Measurements from ENCODE around the gene IFI27L1. TPM values are rescaled to one million over a fixed set of nuclear protein-coding genes. Genes with fewer than 3 reads are reported as not detected.
A peak's percentile ranks its signal among the peaks of the same experiment; 100 is the strongest.

The IFI27L1 gene
- total RNA-seq, 2 experiments from 2014 or later = 42.8 to 55.4 TPM

GRCh38 chr14:94074534-94074933 lies 6.6 kb upstream of the IFI27L1 start:
- Mint-ChIP-seq H3K27ac (no peak overlapping the region), H3K9me3 (ENCODE audit: low read depth) (peaks cover 29% of the 10 kb centered on the region), H3K36me3 (peaks cover 81% of the 10 kb centered on the region), H3K4me3 (no peak overlapping the region), H3K4me1 (peaks cover 47% of the 10 kb centered on the region), H3K27me3 (no peaks in the 10 kb centered on the region)
- no peak for DNase-seq
- ATAC-seq = no peak
- CTCF ChIA-PET = interaction anchor here (1.9 kb wide), 1 partner anchor 135 kb away, joined by 4 read pairs; no protein-coding TSS in a partner anchor

GRCh38 chr14:94075008-94075407 lies 6.1 kb upstream of the IFI27L1 start:
- DNase-seq = no peak
- Mint-ChIP-seq H3K4me1 (peaks cover 50% of the 10 kb centered on the region), H3K4me3 (no peak overlapping the region), H3K27me3 (no peaks in the 10 kb centered on the region), H3K9me3 (ENCODE audit: low read depth) (peaks cover 27% of the 10 kb centered on the region), H3K27ac (no peak overlapping the region), H3K36me3 (peaks cover 79% of the 10 kb centered on the region)
- CTCF ChIA-PET = no interaction called here
- ATAC-seq = no peak

- Mint-ChIP-seq H3K4me1 (peaks cover 56% of the 10 kb centered on the region), H3K9me3 (ENCODE audit: low read depth) (peaks cover 13% of the 10 kb centered on the region), H3K4me3 (peak overlapping the region; percentile 40), H3K27ac (peak overlapping the region; percentile 10), H3K27me3 (no peaks in the 10 kb centered on the region), H3K36me3 (peaks cover 64% of the 10 kb centered on the region)
- DNase-seq = no peak
- ATAC-seq = no peak
- CTCF ChIA-PET = no interaction called here
Measured at GRCh38 chr14:94077111-94077821, 3.8 kb upstream of the IFI27L1 start.

- Mint-ChIP-seq H3K27ac (no peak overlapping the region), H3K36me3 (peaks cover 62% of the 10 kb centered on the region), H3K4me3 (peak overlapping the region; percentile 40), H3K4me1 (peaks cover 60% of the 10 kb centered on the region), H3K27me3 (no peaks in the 10 kb centered on the region), H3K9me3 (ENCODE audit: low read depth) (peaks cover 12% of the 10 kb centered on the region)
- DNase-seq (no peak), ATAC-seq (no peak)
- CTCF ChIA-PET = no interaction called here
Measured at GRCh38 chr14:94077823-94078222, 3.3 kb upstream of the IFI27L1 start.

- Mint-ChIP-seq H3K27ac (peak overlapping the region; percentile 98), H3K27me3 (no peaks in the 10 kb centered on the region), H3K4me3 (peak overlapping the region; percentile 95), H3K36me3 (peaks cover 56% of the 10 kb centered on the region), H3K4me1 (peaks cover 64% of the 10 kb centered on the region), H3K9me3 (ENCODE audit: low read depth) (peaks cover 6% of the 10 kb centered on the region)
- CTCF ChIA-PET = interaction anchor here (1.1 to 4.6 kb wide), 6 partner anchors 14 to 140 kb away, joined by 3 to 24 read pairs (median 16); no protein-coding TSS in a partner anchor
- ATAC-seq (no peak), DNase-seq (no peak)
Measured at GRCh38 chr14:94079891-94080620, 1.1 kb upstream of the IFI27L1 start.

- no peak for DNase-seq
- H3K9me3 Mint-ChIP-seq (ENCODE audit: low read depth) = peaks cover 2% of the 10 kb centered on the region
- H3K4me1 Mint-ChIP-seq = peaks cover 56% of the 10 kb centered on the region
- peaks cover 53% of the 10 kb centered on the region for H3K36me3 Mint-ChIP-seq
- H3K4me3 Mint-ChIP-seq = peak overlapping the region; percentile 95
- CTCF ChIA-PET = interaction anchor here (1.0 to 4.6 kb wide), 16 partner anchors 8 to 141 kb away, joined by 3 to 24 read pairs (median 4); partner anchors contain the start of gene IFI27L2
- H3K27ac Mint-ChIP-seq = peak overlapping the region; percentile 98
- ATAC-seq = peak; percentile 28
- no peaks in the 10 kb centered on the region for H3K27me3 Mint-ChIP-seq
Measured at GRCh38 chr14:94081386-94081820, 293 bp downstream of the IFI27L1 start.

GRCh38 chr14:94087891-94088290 lies 6.8 kb downstream of the IFI27L1 start:
- H3K36me3 Mint-ChIP-seq = peaks cover 20% of the 10 kb centered on the region
- H3K27me3 Mint-ChIP-seq = no peaks in the 10 kb centered on the region
- no peak overlapping the region for H3K4me3 Mint-ChIP-seq
- no peak for ATAC-seq
- peaks cover 2% of the 10 kb centered on the region for H3K9me3 Mint-ChIP-seq (ENCODE audit: low read depth)
- no peak overlapping the region for H3K27ac Mint-ChIP-seq
- no peak for DNase-seq
- CTCF ChIA-PET = interaction anchor here (0.8 kb wide), 1 partner anchor 49 kb away, joined by 4 read pairs; no protein-coding TSS in a partner anchor
- peaks cover 8% of the 10 kb centered on the region for H3K4me1 Mint-ChIP-seq

GRCh38 chr14:94088516-94088915 lies 7.4 kb downstream of the IFI27L1 start:
- ATAC-seq (no peak), DNase-seq (no peak)
- no peak overlapping the region for H3K27ac Mint-ChIP-seq
- H3K27me3 Mint-ChIP-seq = no peaks in the 10 kb centered on the region
- H3K9me3 Mint-ChIP-seq (ENCODE audit: low read depth) = peaks cover 2% of the 10 kb centered on the region
- CTCF ChIA-PET = interaction anchor here (0.8 kb wide), 1 partner anchor 48 kb away, joined by 4 read pairs; no protein-coding TSS in a partner anchor
- peaks cover 16% of the 10 kb centered on the region for H3K36me3 Mint-ChIP-seq
- H3K4me3 Mint-ChIP-seq = no peak overlapping the region
- H3K4me1 Mint-ChIP-seq = peaks cover 2% of the 10 kb centered on the region

- CTCF ChIA-PET = interaction anchor here (1.2 to 1.8 kb wide), 2 partner anchors 8 to 149 kb away, joined by 3 to 5 read pairs; partner anchors contain the start of genes DDX24 and IFI27L1
- Mint-ChIP-seq H3K9me3 (ENCODE audit: low read depth) (peaks cover 2% of the 10 kb centered on the region), H3K4me1 (peaks cover 1% of the 10 kb centered on the region), H3K4me3 (no peak overlapping the region), H3K27ac (no peak overlapping the region), H3K36me3 (peaks cover 16% of the 10 kb centered on the region), H3K27me3 (no peaks in the 10 kb centered on the region)
- DNase-seq = no peak
- no peak for ATAC-seq
Measured at GRCh38 chr14:94089479-94089878, 8.4 kb downstream of the IFI27L1 start.

- no peaks in the 10 kb centered on the region for H3K27me3 Mint-ChIP-seq
- no peak for DNase-seq
- H3K36me3 Mint-ChIP-seq = peaks cover 4% of the 10 kb centered on the region
- ATAC-seq = no peak
- H3K4me3 Mint-ChIP-seq = no peak overlapping the region
- no peaks in the 10 kb centered on the region for H3K4me1 Mint-ChIP-seq
- no peak overlapping the region for H3K27ac Mint-ChIP-seq
- CTCF ChIA-PET = interaction anchor here (1.2 kb wide), 1 partner anchor 58 kb away, joined by 3 read pairs; no protein-coding TSS in a partner anchor
- H3K9me3 Mint-ChIP-seq (ENCODE audit: low read depth) = no peaks in the 10 kb centered on the region
Measured at GRCh38 chr14:94093418-94093817, 12.3 kb downstream of the IFI27L1 start.

GRCh38 chr14:94097091-94097490 lies 16.0 kb downstream of the IFI27L1 start:
- Mint-ChIP-seq H3K27me3 (no peaks in the 10 kb centered on the region), H3K36me3 (peaks cover 2% of the 10 kb centered on the region), H3K4me1 (no peaks in the 10 kb centered on the region), H3K27ac (no peak overlapping the region), H3K4me3 (no peak overlapping the region), H3K9me3 (ENCODE audit: low read depth) (no peaks in the 10 kb centered on the region)
- ATAC-seq (no peak), DNase-seq (peak; percentile 4)
- CTCF ChIA-PET = interaction anchor here (0.6 kb wide), 1 partner anchor 158 kb away, joined by 5 read pairs; no protein-coding TSS in a partner anchor

GRCh38 chr14:94098326-94098992 lies 17.3 kb downstream of the IFI27L1 start:
- CTCF ChIA-PET = no interaction called here
- ATAC-seq (no peak), DNase-seq (peak; percentile 36)
- Mint-ChIP-seq H3K27me3 (no peaks in the 10 kb centered on the region), H3K4me1 (no peaks in the 10 kb centered on the region), H3K36me3 (peaks cover 2% of the 10 kb centered on the region), H3K9me3 (ENCODE audit: low read depth) (no peaks in the 10 kb centered on the region), H3K4me3 (no peak overlapping the region), H3K27ac (no peak overlapping the region)

- H3K4me1 Mint-ChIP-seq = no peaks in the 10 kb centered on the region
- H3K9me3 Mint-ChIP-seq (ENCODE audit: low read depth) = no peaks in the 10 kb centered on the region
- ATAC-seq (no peak), DNase-seq (peak; percentile 18)
- no peak overlapping the region for H3K4me3 Mint-ChIP-seq
- CTCF ChIA-PET = no interaction called here
- no peaks in the 10 kb centered on the region for H3K27me3 Mint-ChIP-seq
- H3K36me3 Mint-ChIP-seq = peaks cover 2% of the 10 kb centered on the region
- no peak overlapping the region for H3K27ac Mint-ChIP-seq
Measured at GRCh38 chr14:94099006-94099405, 17.9 kb downstream of the IFI27L1 start.
